SU-DHL-6 (cell line): ENCODE measurements around the gene DUSP16.

Source experiments
- CTCF ChIP-seq: fragments of 200-600 bp; sonication (generic); IDR thresholded peaks from one replicate; pipeline ENCODE4 v1.5.1; 2017; ENCODE audit warnings: antibody characterized with exemption, mild to moderate bottlenecking, low read length, moderate library complexity; ENCODE audit not compliant: insufficient read depth, poor library complexity, severe bottlenecking
- EZH2phosphoT487 ChIP-seq: fragments of 200-600 bp; sonication (generic), shearing (Covaris generic); conservative IDR thresholded peaks from 2 replicates; pipeline ENCODE4 v1.6.1; 2018; ENCODE audit warnings: mild to moderate bottlenecking, antibody characterized with exemption, low read length, moderate library complexity, mixed read lengths

- TF ChIP-seq CTCF: no peak
- no peak for TF ChIP-seq EZH2phosphoT487
Measured at GRCh38 chr12:12548713-12549112, 13.9 kb downstream of the DUSP16 start.
